ENCODE results near the gene MAST4. TPM values are rescaled to one million over a fixed set of nuclear protein-coding genes. Genes with fewer than 3 reads are reported as not detected.

MAST4 gene
- total RNA-seq, 1 donor from 2014 or later, result 55.2 TPM

DNA sequence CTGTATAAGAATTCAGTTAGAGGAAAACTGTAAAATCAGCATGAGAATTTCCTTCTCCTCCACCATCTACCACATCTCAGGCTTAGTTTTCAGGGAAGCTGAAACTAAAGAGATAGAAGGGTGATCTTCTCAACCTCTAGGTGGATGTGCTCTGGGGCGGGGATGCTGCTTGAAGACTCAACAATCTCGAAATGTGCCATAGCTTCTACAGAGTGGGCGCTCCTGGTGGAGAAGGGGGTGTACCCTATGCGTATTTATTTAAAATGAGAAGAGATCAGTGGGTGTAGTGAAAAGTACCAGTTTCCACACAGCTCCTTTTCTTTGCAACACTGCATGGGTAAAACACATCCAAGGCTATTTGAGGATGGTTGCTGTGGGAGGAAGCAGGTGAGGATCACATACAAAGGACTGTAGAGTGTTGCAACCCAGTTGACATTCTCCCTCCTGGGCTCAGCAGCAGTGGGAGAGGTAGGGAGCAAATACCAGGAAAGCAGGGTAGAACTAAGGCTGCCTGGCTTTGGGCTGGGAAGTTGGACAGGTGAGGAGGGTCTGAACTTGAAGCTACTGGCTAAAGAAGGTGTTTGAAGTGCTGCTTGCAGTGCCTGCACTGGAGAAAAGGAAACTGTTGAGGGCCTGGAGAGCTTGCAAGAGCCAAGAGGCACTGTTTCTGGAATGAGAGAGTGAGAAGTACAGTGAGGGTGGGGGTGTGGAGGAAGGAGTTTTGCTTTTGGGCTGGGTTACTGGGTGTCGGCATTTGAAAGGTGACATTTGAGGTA is 73.1 kb downstream of the MAST4 start:
- intact Hi-C loops (cut with DNase I), result no loop called here
- DNase-seq (ENCODE audit: low spot score in 2 of 2), result no peak

DNA sequence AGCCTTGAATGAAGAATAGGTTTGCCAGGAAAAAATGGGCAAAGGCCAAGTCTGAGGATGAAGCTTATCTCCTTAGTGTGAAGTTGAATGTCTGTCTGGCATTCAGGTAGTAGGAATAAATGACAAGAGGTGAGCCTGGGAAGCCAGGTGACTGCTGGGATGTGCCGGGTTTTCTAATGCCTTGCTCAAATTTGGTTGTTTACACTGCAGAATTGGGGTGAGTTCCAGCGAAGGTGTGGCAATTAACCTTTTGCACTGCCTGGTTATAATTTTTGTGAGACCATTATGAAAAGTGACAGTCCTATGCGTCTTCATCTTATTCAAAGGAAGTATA is 73.6 kb downstream of the MAST4 start:
- Histone ChIP-seq H3K4me1 (no peaks in the 10 kb centered on the region), H3K36me3 (no peaks in the 10 kb centered on the region), H3K27me3 (no peaks in the 10 kb centered on the region), H3K4me3 (no peak overlapping the region), H3K9me3 (no peaks in the 10 kb centered on the region), H3K27ac (no peak overlapping the region)
- TF ChIP-seq, protein P1, sequence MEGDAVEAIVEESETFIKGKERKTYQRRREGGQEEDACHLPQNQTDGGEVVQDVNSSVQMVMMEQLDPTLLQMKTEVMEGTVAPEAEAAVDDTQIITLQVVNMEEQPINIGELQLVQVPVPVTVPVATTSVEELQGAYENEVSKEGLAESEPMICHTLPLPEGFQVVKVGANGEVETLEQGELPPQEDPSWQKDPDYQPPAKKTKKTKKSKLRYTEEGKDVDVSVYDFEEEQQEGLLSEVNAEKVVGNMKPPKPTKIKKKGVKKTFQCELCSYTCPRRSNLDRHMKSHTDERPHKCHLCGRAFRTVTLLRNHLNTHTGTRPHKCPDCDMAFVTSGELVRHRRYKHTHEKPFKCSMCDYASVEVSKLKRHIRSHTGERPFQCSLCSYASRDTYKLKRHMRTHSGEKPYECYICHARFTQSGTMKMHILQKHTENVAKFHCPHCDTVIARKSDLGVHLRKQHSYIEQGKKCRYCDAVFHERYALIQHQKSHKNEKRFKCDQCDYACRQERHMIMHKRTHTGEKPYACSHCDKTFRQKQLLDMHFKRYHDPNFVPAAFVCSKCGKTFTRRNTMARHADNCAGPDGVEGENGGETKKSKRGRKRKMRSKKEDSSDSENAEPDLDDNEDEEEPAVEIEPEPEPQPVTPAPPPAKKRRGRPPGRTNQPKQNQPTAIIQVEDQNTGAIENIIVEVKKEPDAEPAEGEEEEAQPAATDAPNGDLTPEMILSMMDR (IDR thresholded peaks at IDR 0.05), result no peak
- no peak for DNase-seq (ENCODE audit: low spot score in 2 of 2)
- intact Hi-C loops (cut with DNase I), result no loop called here

More for the DNA sequence above, 73.1 kb downstream of the MAST4 start:
- Histone ChIP-seq H3K4me1 (no peaks in the 10 kb centered on the region), H3K27ac (no peak overlapping the region), H3K36me3 (no peaks in the 10 kb centered on the region), H3K9me3 (no peaks in the 10 kb centered on the region), H3K4me3 (no peak overlapping the region), H3K27me3 (no peaks in the 10 kb centered on the region)
- TF ChIP-seq, protein P1 (IDR thresholded peaks at IDR 0.05), result no peak

DNA sequence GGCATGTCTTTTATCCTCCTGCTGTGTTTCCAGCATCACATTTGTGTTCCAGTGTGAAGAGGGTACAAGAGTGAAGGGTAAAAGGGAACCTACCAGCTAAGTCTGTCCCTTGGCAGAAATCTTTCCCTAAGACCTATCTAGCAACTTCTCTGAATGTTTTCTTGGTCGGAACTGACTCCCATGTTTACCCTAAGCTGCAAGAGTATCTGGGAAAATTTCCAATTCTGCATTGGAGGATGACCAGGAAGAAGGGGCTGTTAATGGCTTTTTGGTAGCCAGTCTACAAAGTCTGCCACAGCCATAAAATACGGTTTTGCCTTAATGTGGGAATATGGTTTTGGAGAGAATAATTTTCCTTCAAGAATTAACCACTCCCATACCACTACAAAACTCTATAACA is 75.1 kb downstream of the MAST4 start:
- H3K36me3 ChIP-seq, result no peaks in the 10 kb centered on the region
- H3K27me3 ChIP-seq, result no peaks in the 10 kb centered on the region
- no peak overlapping the region for H3K27ac ChIP-seq
- no peaks in the 10 kb centered on the region for H3K9me3 ChIP-seq
- intact Hi-C loops (cut with DNase I), result no loop called here
- DNase-seq (ENCODE audit: low spot score in 2 of 2), result no peak
- TF ChIP-seq, protein P1 (IDR thresholded peaks at IDR 0.05), result no peak
- no peaks in the 10 kb centered on the region for H3K4me1 ChIP-seq
- no peak overlapping the region for H3K4me3 ChIP-seq

DNA sequence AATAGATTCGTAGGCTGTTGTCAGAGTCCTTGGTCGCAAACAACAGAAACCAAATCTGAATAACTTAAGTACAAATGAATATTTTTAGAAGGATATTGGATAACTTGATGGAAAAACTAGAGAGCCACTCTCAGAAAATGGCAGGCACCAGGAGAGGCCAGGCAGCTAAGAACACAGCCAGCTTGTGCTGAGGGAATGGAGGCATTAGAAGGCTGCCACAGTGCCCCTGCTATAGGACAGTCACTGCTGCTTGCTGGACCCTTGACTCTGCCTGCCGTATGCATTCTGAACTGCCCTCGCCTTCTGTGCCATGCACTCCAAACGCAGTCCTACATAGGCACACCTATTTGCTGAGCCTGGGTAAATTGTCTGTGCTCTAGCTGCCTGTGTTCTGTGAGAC is 78.6 kb downstream of the MAST4 start:
- Histone ChIP-seq H3K4me3 (no peak overlapping the region), H3K36me3 (no peaks in the 10 kb centered on the region), H3K4me1 (no peaks in the 10 kb centered on the region), H3K9me3 (no peaks in the 10 kb centered on the region), H3K27ac (no peak overlapping the region), H3K27me3 (no peaks in the 10 kb centered on the region)
- intact Hi-C loops (cut with DNase I), result no loop called here
- no peak for DNase-seq (ENCODE audit: low spot score in 2 of 2)
- TF ChIP-seq, protein P1 (IDR thresholded peaks at IDR 0.05), result no peak

DNA sequence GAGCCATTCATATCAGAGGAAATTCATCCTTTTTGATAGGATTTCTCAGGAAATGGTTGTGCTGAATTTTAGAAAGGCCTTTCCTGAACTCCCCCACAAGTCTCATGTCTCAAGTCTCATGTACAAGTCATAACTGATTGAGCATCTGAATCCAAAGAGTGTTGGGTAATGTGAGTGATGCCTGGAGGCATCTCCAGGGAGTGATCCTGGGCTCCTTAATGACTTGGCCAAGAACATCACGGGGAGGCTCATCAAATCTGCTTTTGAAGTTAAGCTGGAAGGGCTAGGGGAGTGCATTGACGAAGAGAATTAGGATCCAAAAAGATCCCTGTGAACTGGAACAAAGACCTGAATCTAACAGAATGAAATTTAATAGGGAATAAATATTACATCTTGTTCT is 79.2 kb downstream of the MAST4 start:
- DNase-seq (ENCODE audit: low spot score in 2 of 2), result no peak
- H3K9me3 ChIP-seq, result no peaks in the 10 kb centered on the region
- no peak overlapping the region for H3K27ac ChIP-seq
- H3K36me3 ChIP-seq, result no peaks in the 10 kb centered on the region
- no peaks in the 10 kb centered on the region for H3K4me1 ChIP-seq
- intact Hi-C loops (cut with DNase I), result no loop called here
- H3K4me3 ChIP-seq, result no peak overlapping the region
- TF ChIP-seq, protein P1 (IDR thresholded peaks at IDR 0.05), result no peak
- no peaks in the 10 kb centered on the region for H3K27me3 ChIP-seq

DNA sequence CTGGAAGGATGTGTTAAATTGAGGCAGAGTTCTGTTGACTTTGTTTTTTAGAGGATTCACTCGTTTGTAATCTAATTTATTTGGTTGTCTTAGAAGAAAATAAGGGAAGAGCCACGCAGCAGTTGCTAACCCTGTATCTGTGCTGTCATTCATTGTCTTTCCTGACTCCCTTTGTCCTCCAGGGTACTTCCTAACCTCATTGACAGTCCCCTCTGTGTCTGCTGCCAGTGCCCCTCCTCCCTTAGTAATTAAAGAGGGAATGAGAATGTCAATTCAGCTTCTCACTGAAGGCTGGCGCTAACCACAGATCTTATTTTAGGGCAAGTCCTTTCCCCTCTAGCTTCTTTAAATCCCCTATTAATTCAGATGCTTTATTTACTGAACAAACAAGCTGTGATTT is 84.0 kb downstream of the MAST4 start:
- no peaks in the 10 kb centered on the region for H3K27me3 ChIP-seq
- no peak overlapping the region for H3K4me3 ChIP-seq
- DNase-seq (ENCODE audit: low spot score in 2 of 2), result no peak
- TF ChIP-seq, protein P1 (IDR thresholded peaks at IDR 0.05), result no peak
- intact Hi-C loops (cut with DNase I), result no loop called here
- no peaks in the 10 kb centered on the region for H3K36me3 ChIP-seq
- H3K4me1 ChIP-seq, result no peaks in the 10 kb centered on the region
- no peaks in the 10 kb centered on the region for H3K9me3 ChIP-seq
- no peak overlapping the region for H3K27ac ChIP-seq
